ENCODE measurements around the gene SPNS3.

GRCh38 chr17:4407851-4408250 is 25.9 kb upstream of the SPNS3 start:
- TF ChIP-seq POLR2A (IDR thresholded peaks at IDR 0.05) (no peak), CTCF (IDR thresholded peaks at IDR 0.05) (no peak)

Data from lower leg skin (tissue), 3 donors.